Right lobe of liver (tissue), 4 donors: ENCODE measurements around the gene SDR42E2.

ENCODE experiments used
- CTCF ChIP-seq, 4 donors: fragments of 200-600 bp in 3 of 4; fragments of 450-650 bp in 1 of 4; IDR thresholded peaks; one replicate each; pipeline versions ENCODE4 v1.5.1 to v1.8.0; 2016 to 2022; ENCODE audit warnings: antibody characterized with exemption in 4 of 4, mild to moderate bottlenecking in 2 of 4
- POLR2A ChIP-seq: fragments of 450-650 bp; IDR thresholded peaks from one replicate; pipeline ENCODE4 v1.6.1; 2017; ENCODE audit warnings: antibody characterized with exemption, mild to moderate bottlenecking
- donor health status: DM: no; HTN: no; CAD: no.
- donor health status: DM: no; HTN: no; CAD: no.
- donor health status: DM: no; HTN: yes; CAD: no.

GRCh38 chr16:22122239-22122638 lies 40.1 kb upstream of the SDR42E2 start:
- TF ChIP-seq POLR2A, result no peak
- TF ChIP-seq CTCF (IDR thresholded peaks at IDR 0.05), result no peak
